AG09309 (cell line): ENCODE measurements around the gene SIL1.

Source experiments
- DNase-seq: peaks from one replicate; pipeline ENCODE4 v3.0.0-alpha.2; 2010; ENCODE audit warnings: low read depth
- H3K4me3 ChIP-seq: 2 replicates; pipeline ENCODE4 v1.5.1; 2011; ENCODE audit warnings: mild to moderate bottlenecking, low read depth, low read length, moderate library complexity; ENCODE audit not compliant: control insufficient read depth
- TF ChIP-seq, protein P1 (sequence below): IDR thresholded peaks from 2 replicates; pipeline ENCODE4 v1.5.1; 2011; ENCODE audit warnings: mild to moderate bottlenecking, low read depth, low read length, inconsistent platforms; ENCODE audit not compliant: insufficient read depth, control insufficient read depth; ENCODE audit errors: missing control alignments

Gene SIL1

DNA sequence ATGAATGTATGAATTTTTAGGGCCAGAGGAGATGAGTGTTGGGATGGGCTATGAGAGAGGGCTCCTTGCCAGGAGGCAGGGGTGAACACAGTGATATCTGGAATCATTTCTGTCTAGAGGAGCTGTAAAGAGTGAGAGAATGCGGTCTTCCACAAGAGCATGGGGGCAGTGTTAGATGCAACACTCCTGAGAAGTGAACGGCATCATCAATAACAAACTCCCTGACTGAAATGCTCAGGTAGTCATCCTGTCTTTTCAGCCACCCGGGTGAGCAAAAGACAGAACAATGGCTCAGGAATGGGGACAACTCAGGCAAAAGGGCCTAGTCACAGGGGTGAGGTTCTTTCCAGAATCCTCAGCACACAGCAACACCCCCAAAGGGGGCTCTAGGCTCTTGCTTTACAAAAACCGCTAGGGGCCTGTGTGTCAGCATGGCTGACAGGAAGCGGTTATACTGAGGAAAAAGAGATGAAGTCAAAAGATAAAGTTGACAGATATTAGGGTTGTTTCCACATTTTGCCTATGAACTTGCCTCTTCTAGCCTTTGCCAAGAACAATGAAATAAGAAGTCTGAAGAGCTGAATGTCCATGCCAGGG, 218.4 kb downstream of the SIL1 start:
- DNase-seq: no peak
- TF ChIP-seq, protein P1, sequence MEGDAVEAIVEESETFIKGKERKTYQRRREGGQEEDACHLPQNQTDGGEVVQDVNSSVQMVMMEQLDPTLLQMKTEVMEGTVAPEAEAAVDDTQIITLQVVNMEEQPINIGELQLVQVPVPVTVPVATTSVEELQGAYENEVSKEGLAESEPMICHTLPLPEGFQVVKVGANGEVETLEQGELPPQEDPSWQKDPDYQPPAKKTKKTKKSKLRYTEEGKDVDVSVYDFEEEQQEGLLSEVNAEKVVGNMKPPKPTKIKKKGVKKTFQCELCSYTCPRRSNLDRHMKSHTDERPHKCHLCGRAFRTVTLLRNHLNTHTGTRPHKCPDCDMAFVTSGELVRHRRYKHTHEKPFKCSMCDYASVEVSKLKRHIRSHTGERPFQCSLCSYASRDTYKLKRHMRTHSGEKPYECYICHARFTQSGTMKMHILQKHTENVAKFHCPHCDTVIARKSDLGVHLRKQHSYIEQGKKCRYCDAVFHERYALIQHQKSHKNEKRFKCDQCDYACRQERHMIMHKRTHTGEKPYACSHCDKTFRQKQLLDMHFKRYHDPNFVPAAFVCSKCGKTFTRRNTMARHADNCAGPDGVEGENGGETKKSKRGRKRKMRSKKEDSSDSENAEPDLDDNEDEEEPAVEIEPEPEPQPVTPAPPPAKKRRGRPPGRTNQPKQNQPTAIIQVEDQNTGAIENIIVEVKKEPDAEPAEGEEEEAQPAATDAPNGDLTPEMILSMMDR: no peak
- H3K4me3 ChIP-seq: no peak overlapping the region

DNA sequence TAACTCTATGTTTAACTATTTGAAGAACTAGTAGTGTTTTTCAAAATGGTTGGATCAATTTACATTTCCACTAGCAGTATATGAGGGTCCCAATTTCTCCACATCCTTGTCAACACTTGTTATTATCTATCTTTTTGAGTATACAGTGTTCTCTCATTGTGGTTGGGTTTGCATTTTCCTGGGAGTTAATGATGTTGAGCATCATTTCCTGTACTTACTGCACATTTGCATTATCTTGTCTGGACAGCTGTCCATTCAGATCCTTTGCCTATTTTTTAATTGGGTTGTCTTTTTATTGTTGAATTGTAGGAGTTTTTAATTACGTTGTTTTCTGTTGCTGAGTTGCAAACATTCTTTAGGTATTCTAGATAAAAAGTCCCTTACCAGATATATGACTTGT, 219.6 kb downstream of the SIL1 start:
- DNase-seq: no peak
- TF ChIP-seq, protein P1: no peak
- H3K4me3 ChIP-seq: no peak overlapping the region

DNA sequence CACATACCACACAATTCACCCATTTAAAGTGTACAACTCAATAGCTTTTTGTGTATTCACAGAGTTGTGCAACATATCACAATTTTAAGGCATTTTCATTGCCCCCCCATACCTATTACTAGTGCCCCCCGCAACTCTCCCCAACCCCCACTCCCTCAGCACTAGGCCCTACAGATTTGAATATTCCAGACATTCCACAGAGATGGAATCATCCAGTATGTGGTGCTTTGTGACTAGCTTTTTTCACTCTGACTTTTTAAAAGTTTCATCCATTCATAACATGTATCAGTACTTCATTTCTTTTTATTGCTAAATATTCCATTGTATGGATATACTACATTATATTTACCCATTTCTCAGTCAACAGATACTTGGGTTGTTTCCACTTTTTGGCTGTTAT, 220.1 kb downstream of the SIL1 start:
- DNase-seq: no peak
- H3K4me3 ChIP-seq: no peak overlapping the region
- TF ChIP-seq, protein P1: no peak

DNA sequence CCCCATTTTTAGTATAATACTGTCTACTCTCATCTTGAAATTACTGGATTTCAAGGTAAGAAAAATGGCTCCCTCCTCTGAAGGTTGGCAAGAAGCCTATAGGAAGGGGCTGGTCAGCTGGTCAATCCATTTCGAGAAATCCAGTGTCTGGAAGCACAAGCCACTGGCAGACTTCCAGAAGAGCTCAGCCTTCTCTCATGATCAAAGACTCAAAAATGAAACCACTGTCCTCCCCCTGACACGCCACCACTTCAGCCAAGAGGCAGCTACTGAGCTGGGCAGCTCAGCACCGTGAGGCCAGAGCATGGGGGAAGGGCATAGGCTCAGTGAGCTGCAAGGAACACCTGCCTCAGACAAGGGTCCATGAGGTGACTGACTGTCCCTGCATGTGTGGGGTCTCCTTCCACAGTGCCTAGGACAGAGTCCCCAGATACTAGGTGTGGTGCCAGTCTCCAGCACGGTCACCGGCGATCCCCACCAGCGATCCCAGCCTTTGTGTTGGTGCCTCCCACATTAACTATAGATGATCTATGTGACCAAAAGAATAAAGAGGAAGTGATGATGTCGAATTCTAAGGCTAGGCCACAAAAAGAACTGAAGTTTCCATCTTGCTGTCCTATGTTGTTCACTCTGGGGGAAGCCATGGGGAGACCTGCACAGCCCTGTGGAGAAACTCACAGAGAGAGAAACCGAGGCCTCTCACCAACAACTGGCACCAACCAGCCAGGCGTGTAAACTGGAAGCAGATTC, 222.9 kb downstream of the SIL1 start:
- TF ChIP-seq, protein P1: no peak
- peak; percentile 34 for DNase-seq
- H3K4me3 ChIP-seq: no peak overlapping the region

DNA sequence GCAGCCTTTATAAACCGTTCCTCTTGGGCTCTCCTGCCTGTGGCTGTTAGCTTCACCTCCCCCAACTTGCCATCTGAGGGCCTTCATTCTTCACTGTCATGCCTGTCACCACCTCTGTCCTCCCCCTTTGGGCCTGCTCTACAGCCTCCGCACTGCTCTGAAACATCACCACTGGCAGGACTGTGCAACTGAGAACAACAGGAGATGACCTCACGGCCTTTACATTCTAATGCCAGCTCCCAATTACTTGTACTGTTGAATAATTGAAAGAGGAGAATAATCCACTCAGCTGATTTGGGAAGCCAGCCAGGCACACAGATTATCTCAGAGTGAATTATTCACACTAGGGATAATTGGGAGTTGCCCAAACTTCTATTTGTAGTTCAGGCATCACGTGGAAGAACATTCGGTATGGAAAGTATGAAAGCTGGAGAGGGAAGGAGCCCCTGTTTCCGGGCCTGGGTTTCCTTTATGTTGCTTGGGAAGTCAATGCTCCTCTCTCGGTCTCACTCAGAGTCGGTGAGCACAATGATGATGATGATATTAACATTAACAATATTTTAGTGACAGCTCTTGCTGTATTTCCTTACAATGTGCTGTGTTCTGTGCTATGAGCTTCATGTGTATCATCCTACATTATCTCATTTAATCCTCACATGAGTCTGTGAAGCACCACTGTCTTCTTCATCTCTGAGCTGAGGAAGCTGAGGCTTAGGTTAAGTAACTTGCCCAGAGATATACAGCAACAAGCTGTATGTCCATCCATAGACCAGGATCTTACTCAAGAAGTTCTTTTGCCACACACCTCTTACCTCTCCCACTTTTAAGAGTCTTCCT, 223.7 kb downstream of the SIL1 start:
- no peak for DNase-seq
- TF ChIP-seq, protein P1: no peak
- no peak overlapping the region for H3K4me3 ChIP-seq

DNA sequence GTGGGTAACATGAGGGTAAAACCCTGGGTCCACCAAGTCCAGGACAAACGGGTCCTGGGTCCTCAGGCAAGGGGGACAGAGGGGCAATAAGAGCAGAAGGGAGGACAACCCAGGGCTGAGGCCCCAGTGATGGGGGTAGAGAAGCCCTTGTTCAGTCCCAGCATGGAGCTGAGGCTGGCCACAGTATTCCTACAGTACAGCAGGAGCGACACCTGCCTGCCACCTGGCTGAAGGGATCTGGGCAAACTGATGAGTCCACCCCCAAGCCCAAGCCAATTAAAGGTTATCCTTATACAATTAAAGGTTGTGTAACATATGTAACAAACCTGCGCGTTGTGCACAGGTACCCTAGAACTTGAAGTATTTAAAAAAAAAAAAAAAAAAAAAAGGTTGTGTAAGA, 225.3 kb downstream of the SIL1 start:
- DNase-seq: no peak
- TF ChIP-seq, protein P1: no peak
- H3K4me3 ChIP-seq: no peak overlapping the region
